Psoas muscle (tissue), 8 donors: ENCODE data around the gene SKP1. TPM values are rescaled to one million over a fixed set of nuclear protein-coding genes. Genes with fewer than 3 reads are reported as not detected.

Experiments used
- ATAC-seq, 4 donors: fragments of 200-7000 bp; cut with Tn5 transposase; one replicate each; pipeline ENCODE4 v1.9.1; 2020; ENCODE audit warnings: moderate library complexity in 3 of 4, mild to moderate bottlenecking in 2 of 4
- DNase-seq, 2 donors: peaks; one replicate each; pipeline ENCODE4 v3.0.0-alpha.2; 2020
- H3K27ac ChIP-seq: fragments of 200-600 bp; one replicate; pipeline ENCODE4 v1.8.0; 2022
- H3K27me3 ChIP-seq, 3 donors: fragments of 200-600 bp in 1 of 3; one replicate each; pipeline versions ENCODE4 v1.6.1 to v1.8.0; 2013 to 2022; ENCODE audit warnings: low read length in 2 of 3, mild to moderate bottlenecking in 2 of 3, moderate library complexity in 1 of 3; ENCODE audit not compliant: insufficient read depth in 3 of 3
- H3K36me3 ChIP-seq, 2 donors: fragments of 200-600 bp in 1 of 2; one replicate each; pipeline versions ENCODE4 v1.6.1 to v1.8.0; 2013 to 2022; ENCODE audit warnings: low read depth in 1 of 2, mild to moderate bottlenecking in 1 of 2, moderate library complexity in 1 of 2; ENCODE audit not compliant: insufficient read depth in 1 of 2
- H3K4me1 ChIP-seq: fragments of 200-600 bp; one replicate; pipeline ENCODE4 v1.8.0; 2022
- H3K4me3 ChIP-seq: fragments of 200-600 bp; one replicate; pipeline ENCODE4 v1.8.0; 2022; ENCODE audit warnings: mild to moderate bottlenecking
- H3K9me3 ChIP-seq: fragments of 200-600 bp; one replicate; pipeline ENCODE4 v1.8.0; 2022
- WGBS, 3 donors: extraction: QIAGEN DNeasy Blood & Tissue Kit; methylation state at CpG; one replicate each; pipeline versions ENCODE4 v1.1.6 to v1.1.7; 2013; 5-methylcytosine and 5-hydroxymethylcytosine counted together
- intact Hi-C, 2 donors: fragments of 100-400 bp; cut with DNase I; formaldehyde crosslinking; loops; one replicate each; pipeline versions ENCODE4 v1.11.0 to v1.14.2; 2022
- polyA plus RNA-seq, 3 donors: library from polyadenylated mRNA; stranded (reverse); fragments of 200-250 nt; gene quantifications; one replicate each; pipeline ENCODE4 v1.2.3, GENCODE V29; 2013
- total RNA-seq, 4 donors: library from RNA; stranded (reverse); fragmentation: NEBNext Ultra II Directional in 2 of 4; extraction: Animal tissue kit (Norgen Biotek cat#: 25700) in 2 of 4; gene quantifications; one replicate each; pipeline versions ENCODE4 v1.2.1 to v1.2.4, GENCODE V29; 2021 to 2023
- TF ChIP-seq, protein P1 (sequence below): fragments of 200-600 bp; IDR thresholded peaks from one replicate; pipeline ENCODE4 v1.8.0; 2022; ENCODE audit warnings: antibody characterized with exemption
- donor health status: healthy with polysubstance abuse.
- donor health status: DM: no; HTN: no; CAD: no; lungs with moderate emphysema.
- donor health status: Bipolar disorder and iron deficiency.
- donor health status: healthy.
- donor health status: DM: yes; HTN: yes; CAD: no.
- donor health status: DM: no; HTN: no; CAD: no.
- donor health status: DM: no; HTN: no; CAD: no.
- donor health status: DM: yes; HTN: yes; CAD: no.

Gene SKP1
- total and polyA plus RNA-seq, 7 donors: 341 to 1,174 (median 485) TPM

GRCh38 chr5:134113363-134113889, 63.3 kb downstream of the SKP1 start:
- TF ChIP-seq, protein P1, sequence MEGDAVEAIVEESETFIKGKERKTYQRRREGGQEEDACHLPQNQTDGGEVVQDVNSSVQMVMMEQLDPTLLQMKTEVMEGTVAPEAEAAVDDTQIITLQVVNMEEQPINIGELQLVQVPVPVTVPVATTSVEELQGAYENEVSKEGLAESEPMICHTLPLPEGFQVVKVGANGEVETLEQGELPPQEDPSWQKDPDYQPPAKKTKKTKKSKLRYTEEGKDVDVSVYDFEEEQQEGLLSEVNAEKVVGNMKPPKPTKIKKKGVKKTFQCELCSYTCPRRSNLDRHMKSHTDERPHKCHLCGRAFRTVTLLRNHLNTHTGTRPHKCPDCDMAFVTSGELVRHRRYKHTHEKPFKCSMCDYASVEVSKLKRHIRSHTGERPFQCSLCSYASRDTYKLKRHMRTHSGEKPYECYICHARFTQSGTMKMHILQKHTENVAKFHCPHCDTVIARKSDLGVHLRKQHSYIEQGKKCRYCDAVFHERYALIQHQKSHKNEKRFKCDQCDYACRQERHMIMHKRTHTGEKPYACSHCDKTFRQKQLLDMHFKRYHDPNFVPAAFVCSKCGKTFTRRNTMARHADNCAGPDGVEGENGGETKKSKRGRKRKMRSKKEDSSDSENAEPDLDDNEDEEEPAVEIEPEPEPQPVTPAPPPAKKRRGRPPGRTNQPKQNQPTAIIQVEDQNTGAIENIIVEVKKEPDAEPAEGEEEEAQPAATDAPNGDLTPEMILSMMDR: no peak
- ATAC-seq: peak in 1 of 4 donors; percentile 22
- no peaks in the 10 kb centered on the region for H3K36me3 ChIP-seq
- H3K27ac ChIP-seq: no peak overlapping the region
- peaks cover 13% of the 10 kb centered on the region for H3K4me1 ChIP-seq
- intact Hi-C loops: no loop called here
- H3K9me3 ChIP-seq: no peaks in the 10 kb centered on the region
- 4 to 6% (median 5%) methylated on average over 30 of the region's 30 CpGs for WGBS, 3 donors
- H3K4me3 ChIP-seq: peak overlapping the region; percentile 73
- no peak for DNase-seq
- H3K27me3 ChIP-seq: peaks cover 0 to 18% (median 7%) of the 10 kb centered on the region in 3 donors

DNA sequence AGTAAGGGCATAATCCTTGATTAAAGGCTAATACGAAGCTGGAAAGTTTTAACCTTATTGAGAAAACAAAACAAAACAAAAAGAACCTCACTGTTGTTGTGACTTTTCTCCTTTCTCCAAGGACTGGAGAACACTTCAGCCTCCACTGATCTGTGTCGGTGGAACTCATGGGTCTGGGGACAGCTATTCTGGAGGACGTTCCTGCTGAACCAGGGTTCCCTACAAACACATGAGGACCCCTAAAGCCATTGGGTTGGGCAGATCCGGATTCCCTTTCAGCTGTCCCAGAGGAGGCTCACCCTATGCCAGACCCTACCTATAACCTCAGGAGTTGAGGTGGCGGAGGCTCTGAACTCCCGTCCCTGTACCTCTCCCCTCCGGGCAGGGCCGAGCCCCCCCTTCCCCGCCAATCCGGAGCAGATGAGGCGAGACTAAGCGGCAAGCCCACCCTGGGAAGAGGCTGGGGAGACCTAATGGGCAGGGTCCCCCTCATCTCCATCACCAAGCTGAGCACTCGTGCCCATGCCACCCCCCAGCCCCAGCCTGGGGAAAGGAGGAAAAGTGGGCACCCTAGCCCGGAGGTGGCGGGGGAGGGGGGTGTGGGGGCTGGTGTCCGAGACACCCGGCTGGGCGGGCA, 63.9 kb downstream of the SKP1 start:
- H3K4me3 ChIP-seq: peak overlapping the region; percentile 73
- 50 to 54% (median 53%) methylated on average over 15 to 18 of the region's 18 CpGs for WGBS, 3 donors

DNA sequence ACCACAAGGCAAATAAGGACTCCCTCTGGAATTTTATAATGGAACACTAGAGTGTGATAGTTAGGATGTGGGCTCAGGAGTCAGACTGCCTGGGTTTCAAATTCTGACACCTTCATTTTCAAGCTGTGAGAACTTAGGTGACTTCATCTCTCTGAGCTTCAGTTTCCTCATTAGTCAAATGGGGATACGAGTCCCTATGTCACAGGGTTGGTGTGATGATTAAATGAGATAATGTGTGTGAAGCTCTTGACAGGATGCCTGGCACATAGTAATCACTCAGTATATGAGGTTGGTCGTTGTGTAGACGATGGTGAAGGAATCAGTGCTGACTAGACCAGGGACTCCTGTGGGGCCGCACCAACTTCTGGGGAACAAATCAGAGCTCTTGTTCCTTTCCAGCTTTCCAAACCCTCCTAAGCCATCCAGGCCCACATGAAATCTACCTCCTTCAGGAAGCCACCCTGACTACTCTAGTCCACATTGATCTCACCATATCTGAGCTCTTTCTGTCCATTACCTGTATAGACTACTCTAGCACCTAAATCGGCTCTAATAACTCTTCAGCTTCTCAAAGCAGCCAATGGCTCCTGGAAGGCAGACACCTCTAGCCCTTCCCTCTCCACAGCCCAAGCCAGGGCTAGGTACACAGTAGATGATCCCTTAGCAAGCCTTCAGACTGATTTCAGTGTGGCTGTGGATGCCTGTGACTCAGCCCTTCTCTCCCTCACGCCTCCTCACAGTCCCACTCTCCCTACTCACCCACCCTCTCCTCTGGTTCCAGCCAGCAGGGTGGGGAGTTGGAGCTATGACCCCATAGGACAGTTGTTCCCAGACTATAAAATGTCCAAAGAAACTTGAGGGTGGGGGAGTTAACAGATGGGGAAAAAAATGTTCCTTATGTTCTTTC, 64.8 kb downstream of the SKP1 start:
- ATAC-seq (no peak), DNase-seq (no peak)
- whole genome bisulfite sequencing, 3 donors: 91 to 94% (median 92%) methylated on average over 6 of the region's 6 CpGs
- H3K27me3 ChIP-seq: peaks cover 0 to 18% (median 7%) of the 10 kb centered on the region in 3 donors
- intact Hi-C loops: no loop called here
- H3K27ac ChIP-seq: no peak overlapping the region
- no peak overlapping the region for H3K4me3 ChIP-seq
- H3K36me3 ChIP-seq: no peaks in the 10 kb centered on the region
- H3K9me3 ChIP-seq: no peaks in the 10 kb centered on the region
- H3K4me1 ChIP-seq: peaks cover 13% of the 10 kb centered on the region
- TF ChIP-seq, protein P1: no peak

More for the DNA sequence above, 63.9 kb downstream of the SKP1 start:
- TF ChIP-seq, protein P1: no peak
- Histone ChIP-seq H3K4me1 (peaks cover 13% of the 10 kb centered on the region), H3K9me3 (no peaks in the 10 kb centered on the region), H3K36me3 (no peaks in the 10 kb centered on the region), H3K27ac (no peak overlapping the region), H3K27me3 (peaks cover 0 to 18% (median 7%) of the 10 kb centered on the region in 3 donors)
- DNase-seq: no peak
- intact Hi-C loops: no loop called here
- ATAC-seq: no peak

DNA sequence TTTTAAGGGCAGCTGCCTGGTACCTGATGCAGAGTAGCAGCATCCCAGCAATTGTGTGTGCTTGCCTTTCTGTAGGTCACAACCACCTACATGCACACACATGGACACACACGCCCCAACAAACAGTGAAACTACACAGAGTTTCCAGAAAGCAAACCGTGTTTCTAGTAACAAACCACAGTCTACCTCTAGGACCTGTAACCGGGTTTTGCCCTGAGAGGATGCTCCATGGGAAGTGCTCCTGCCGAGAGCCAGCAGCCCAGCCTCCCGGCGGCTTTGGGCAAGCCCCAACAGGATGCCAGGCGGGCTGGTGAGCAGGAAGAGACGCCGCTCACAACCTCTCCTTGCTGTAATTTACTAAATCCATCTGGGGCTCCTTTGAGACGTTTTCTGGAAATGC, 66.4 kb downstream of the SKP1 start:
- intact Hi-C loops: no loop called here
- DNase-seq (no peak), ATAC-seq (no peak)
- WGBS, 3 donors: 72 to 84% (median 76%) methylated on average over 10 of the region's 10 CpGs
- Histone ChIP-seq H3K4me3 (no peak overlapping the region), H3K27me3 (peaks cover 0 to 18% (median 7%) of the 10 kb centered on the region in 3 donors), H3K27ac (no peak overlapping the region), H3K4me1 (peaks cover 13% of the 10 kb centered on the region), H3K36me3 (no peaks in the 10 kb centered on the region), H3K9me3 (no peaks in the 10 kb centered on the region)
- TF ChIP-seq, protein P1: no peak
